ENCODE results near the gene CXCL1. TPM values are rescaled to one million over a fixed set of nuclear protein-coding genes. Genes with fewer than 3 reads are reported as not detected.

The CXCL1 gene
- total and polyA plus RNA-seq, 2 donors (not counting 1 experiment from before 2014, with no cell fraction given) = 1.4 to 1.5 TPM

DNA sequence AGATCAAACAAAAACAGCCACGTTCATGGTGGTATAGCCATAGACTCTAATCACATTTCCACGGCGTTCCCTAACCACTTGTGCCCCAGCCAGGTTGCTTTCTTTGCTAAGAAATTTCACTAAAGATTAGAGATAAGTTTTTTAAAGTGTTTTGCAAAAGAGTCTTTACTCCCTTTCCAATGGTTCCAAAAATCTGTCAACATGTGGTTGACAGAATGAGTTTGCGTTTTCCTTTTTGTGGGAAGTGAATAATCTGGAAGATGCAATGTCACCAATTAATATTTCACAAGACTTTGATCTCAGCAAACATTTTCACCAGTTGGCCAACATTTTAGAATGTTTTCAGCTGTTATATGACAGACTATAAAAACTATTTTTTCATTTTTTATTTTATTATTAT, 35.3 kb downstream of the CXCL1 start:
- Histone ChIP-seq H3K27ac (ENCODE audit: insufficient read depth, low read length) (no peak overlapping the region), H3K79me2 (ENCODE audit: control insufficient read depth, insufficient read depth, low read length) (no peaks in the 10 kb centered on the region), H3K4me3 (replicated peaks in 1 of 4; ENCODE audit: control extremely low read depth in 1 of 4, insufficient read depth in 1 of 4, low read depth in 3 of 4, low read length in 4 of 4) (no peak overlapping the region), H4K20me1 (ENCODE audit: control insufficient read depth, extremely low read depth, insufficient read depth, low read length) (no peaks in the 10 kb centered on the region), H3K9me3 (ENCODE audit: control insufficient read depth, insufficient read depth, low read depth, low read length) (no peaks in the 10 kb centered on the region), H3K36me3 (ENCODE audit: control insufficient read depth, insufficient read depth, low read length) (no peaks in the 10 kb centered on the region), H3K9ac (ENCODE audit: insufficient read depth, low read length) (no peak overlapping the region), H3K4me2 (ENCODE audit: extremely low read depth, insufficient read depth, low read length) (no peak overlapping the region), H3K27me3 (ENCODE audit: control insufficient read depth, insufficient read depth, low read length) (no peaks in the 10 kb centered on the region), H3K4me1 (ENCODE audit: control insufficient read depth, extremely low read depth, insufficient read depth, low read length) (peaks cover 5% of the 10 kb centered on the region), H2AFZ (ENCODE audit: low read length) (no peak overlapping the region)
- TF ChIP-seq EZH2 (IDR thresholded peaks at IDR 0.05; ENCODE audit: low read length, missing control alignments) = no peak
- TF ChIP-seq, protein P1, sequence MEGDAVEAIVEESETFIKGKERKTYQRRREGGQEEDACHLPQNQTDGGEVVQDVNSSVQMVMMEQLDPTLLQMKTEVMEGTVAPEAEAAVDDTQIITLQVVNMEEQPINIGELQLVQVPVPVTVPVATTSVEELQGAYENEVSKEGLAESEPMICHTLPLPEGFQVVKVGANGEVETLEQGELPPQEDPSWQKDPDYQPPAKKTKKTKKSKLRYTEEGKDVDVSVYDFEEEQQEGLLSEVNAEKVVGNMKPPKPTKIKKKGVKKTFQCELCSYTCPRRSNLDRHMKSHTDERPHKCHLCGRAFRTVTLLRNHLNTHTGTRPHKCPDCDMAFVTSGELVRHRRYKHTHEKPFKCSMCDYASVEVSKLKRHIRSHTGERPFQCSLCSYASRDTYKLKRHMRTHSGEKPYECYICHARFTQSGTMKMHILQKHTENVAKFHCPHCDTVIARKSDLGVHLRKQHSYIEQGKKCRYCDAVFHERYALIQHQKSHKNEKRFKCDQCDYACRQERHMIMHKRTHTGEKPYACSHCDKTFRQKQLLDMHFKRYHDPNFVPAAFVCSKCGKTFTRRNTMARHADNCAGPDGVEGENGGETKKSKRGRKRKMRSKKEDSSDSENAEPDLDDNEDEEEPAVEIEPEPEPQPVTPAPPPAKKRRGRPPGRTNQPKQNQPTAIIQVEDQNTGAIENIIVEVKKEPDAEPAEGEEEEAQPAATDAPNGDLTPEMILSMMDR (conservative IDR thresholded peaks at IDR 0.05 in 1 of 2, IDR thresholded peaks at IDR 0.05 in 1 of 2; ENCODE audit: low read depth in 1 of 2, low read length in 2 of 2) = no peak
- peak; percentile 74 to 85 for DNase-seq (ENCODE audit: low read depth in 2 of 2)

DNA sequence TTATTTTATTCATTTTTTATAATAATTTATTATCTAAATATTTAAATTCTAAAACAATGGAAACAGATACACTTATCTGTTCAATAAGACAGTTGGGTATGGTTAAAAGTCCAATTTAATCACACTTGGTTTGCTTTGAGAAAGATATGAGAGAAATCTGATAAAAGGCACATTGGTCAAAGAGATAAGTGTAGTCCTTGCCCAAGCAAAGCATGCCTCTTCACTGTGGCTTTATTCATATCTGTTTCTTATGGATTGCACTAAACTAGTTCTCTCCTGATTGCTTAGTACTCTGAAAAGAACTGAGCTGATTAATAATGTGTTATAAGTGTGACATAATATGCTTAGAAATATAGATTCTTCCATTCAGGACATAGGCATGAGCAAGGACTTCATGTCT, 39.8 kb downstream of the CXCL1 start:
- no peak overlapping the region for H3K4me3 ChIP-seq (replicated peaks in 1 of 4; ENCODE audit: control extremely low read depth in 1 of 4, insufficient read depth in 1 of 4, low read depth in 3 of 4, low read length in 4 of 4)
- no peak overlapping the region for H3K4me2 ChIP-seq (ENCODE audit: extremely low read depth, insufficient read depth, low read length)
- no peaks in the 10 kb centered on the region for H4K20me1 ChIP-seq (ENCODE audit: control insufficient read depth, extremely low read depth, insufficient read depth, low read length)
- no peak overlapping the region for H3K9ac ChIP-seq (ENCODE audit: insufficient read depth, low read length)
- no peaks in the 10 kb centered on the region for H3K79me2 ChIP-seq (ENCODE audit: control insufficient read depth, insufficient read depth, low read length)
- peaks cover 2% of the 10 kb centered on the region for H3K4me1 ChIP-seq (ENCODE audit: control insufficient read depth, extremely low read depth, insufficient read depth, low read length)
- no peaks in the 10 kb centered on the region for H3K27me3 ChIP-seq (ENCODE audit: control insufficient read depth, insufficient read depth, low read length)
- no peak for TF ChIP-seq EZH2 (IDR thresholded peaks at IDR 0.05; ENCODE audit: low read length, missing control alignments)
- TF ChIP-seq, protein P1 (conservative IDR thresholded peaks at IDR 0.05 in 1 of 2, IDR thresholded peaks at IDR 0.05 in 1 of 2; ENCODE audit: low read depth in 1 of 2, low read length in 2 of 2) = no peak
- H3K27ac ChIP-seq (ENCODE audit: insufficient read depth, low read length) = no peak overlapping the region
- no peaks in the 10 kb centered on the region for H3K9me3 ChIP-seq (ENCODE audit: control insufficient read depth, insufficient read depth, low read depth, low read length)
- no peak overlapping the region for H2AFZ ChIP-seq (ENCODE audit: low read length)
- no peaks in the 10 kb centered on the region for H3K36me3 ChIP-seq (ENCODE audit: control insufficient read depth, insufficient read depth, low read length)
- no peak for DNase-seq (ENCODE audit: low read depth in 2 of 2)

DNA sequence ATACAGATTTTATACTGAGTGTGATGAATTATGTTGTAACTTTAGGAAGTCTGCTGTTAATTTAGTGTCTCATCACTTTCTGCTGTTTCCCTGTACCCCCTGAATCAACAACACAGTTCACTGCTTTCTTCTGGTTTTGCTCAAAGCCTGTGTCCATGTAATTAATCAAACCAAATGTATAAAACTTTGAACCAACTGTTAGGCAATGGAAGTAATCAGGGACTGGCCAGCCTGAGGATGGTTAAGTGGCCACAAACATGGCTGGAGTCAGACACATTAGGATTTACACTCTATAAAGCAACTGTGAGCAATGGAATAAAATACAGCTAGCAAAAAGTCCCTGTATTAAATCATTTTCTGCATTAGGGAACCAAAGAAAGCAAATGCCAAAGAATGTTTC, 42.6 kb downstream of the CXCL1 start:
- Histone ChIP-seq H3K27ac (ENCODE audit: insufficient read depth, low read length) (no peak overlapping the region), H3K4me2 (ENCODE audit: extremely low read depth, insufficient read depth, low read length) (no peak overlapping the region), H3K4me1 (ENCODE audit: control insufficient read depth, extremely low read depth, insufficient read depth, low read length) (peaks cover 3% of the 10 kb centered on the region), H3K27me3 (ENCODE audit: control insufficient read depth, insufficient read depth, low read length) (no peaks in the 10 kb centered on the region), H3K9me3 (ENCODE audit: control insufficient read depth, insufficient read depth, low read depth, low read length) (no peaks in the 10 kb centered on the region), H4K20me1 (ENCODE audit: control insufficient read depth, extremely low read depth, insufficient read depth, low read length) (no peaks in the 10 kb centered on the region), H3K4me3 (replicated peaks in 1 of 4; ENCODE audit: control extremely low read depth in 1 of 4, insufficient read depth in 1 of 4, low read depth in 3 of 4, low read length in 4 of 4) (no peak overlapping the region), H3K9ac (ENCODE audit: insufficient read depth, low read length) (no peak overlapping the region), H3K36me3 (ENCODE audit: control insufficient read depth, insufficient read depth, low read length) (no peaks in the 10 kb centered on the region), H2AFZ (ENCODE audit: low read length) (no peak overlapping the region), H3K79me2 (ENCODE audit: control insufficient read depth, insufficient read depth, low read length) (no peaks in the 10 kb centered on the region)
- DNase-seq (ENCODE audit: low read depth in 2 of 2) = no peak
- TF ChIP-seq EZH2 (IDR thresholded peaks at IDR 0.05; ENCODE audit: low read length, missing control alignments) = no peak
- TF ChIP-seq, protein P1 (conservative IDR thresholded peaks at IDR 0.05 in 1 of 2, IDR thresholded peaks at IDR 0.05 in 1 of 2; ENCODE audit: low read depth in 1 of 2, low read length in 2 of 2) = no peak
